GM12801 (cell line): ENCODE results near the gene NSD2.

Experiments used
- TF ChIP-seq, protein P1 (sequence below): IDR thresholded peaks from one replicate; pipeline ENCODE4 v1.5.1; 2011; ENCODE audit warnings: control low read depth; ENCODE audit not compliant: insufficient read length; ENCODE audit errors: extremely low read depth

Gene NSD2

DNA sequence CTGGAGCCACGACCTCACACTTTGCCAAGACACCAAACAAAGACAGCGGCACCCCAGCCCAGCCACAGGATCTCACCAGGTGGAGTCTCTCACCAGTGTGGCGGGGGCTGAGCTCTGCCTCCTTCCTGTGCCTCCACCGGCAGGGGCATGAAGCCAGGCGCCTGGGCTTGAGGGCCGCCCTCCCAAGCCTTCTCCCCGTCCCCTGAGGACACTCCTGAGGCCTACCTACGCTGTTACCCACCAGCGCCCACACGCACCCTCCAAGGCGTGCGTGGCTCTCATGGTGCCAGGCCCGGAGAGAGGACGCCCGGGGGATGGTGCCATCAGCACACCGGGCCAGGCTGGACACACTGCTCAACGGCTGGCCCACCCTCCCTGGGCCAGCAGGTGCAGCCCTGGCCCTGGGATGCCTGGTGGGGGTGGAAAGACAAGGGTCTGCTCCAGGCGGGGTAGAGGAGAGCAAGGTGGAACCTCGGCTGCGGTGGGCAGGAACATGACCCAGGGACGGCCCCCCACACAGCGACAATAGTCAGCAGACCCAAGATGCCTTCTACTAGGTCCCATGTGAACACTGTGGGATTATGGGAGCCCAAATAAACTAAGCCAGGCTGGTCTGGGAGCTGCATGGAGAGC lies 115.5 kb downstream of the NSD2 start:
- TF ChIP-seq, protein P1, sequence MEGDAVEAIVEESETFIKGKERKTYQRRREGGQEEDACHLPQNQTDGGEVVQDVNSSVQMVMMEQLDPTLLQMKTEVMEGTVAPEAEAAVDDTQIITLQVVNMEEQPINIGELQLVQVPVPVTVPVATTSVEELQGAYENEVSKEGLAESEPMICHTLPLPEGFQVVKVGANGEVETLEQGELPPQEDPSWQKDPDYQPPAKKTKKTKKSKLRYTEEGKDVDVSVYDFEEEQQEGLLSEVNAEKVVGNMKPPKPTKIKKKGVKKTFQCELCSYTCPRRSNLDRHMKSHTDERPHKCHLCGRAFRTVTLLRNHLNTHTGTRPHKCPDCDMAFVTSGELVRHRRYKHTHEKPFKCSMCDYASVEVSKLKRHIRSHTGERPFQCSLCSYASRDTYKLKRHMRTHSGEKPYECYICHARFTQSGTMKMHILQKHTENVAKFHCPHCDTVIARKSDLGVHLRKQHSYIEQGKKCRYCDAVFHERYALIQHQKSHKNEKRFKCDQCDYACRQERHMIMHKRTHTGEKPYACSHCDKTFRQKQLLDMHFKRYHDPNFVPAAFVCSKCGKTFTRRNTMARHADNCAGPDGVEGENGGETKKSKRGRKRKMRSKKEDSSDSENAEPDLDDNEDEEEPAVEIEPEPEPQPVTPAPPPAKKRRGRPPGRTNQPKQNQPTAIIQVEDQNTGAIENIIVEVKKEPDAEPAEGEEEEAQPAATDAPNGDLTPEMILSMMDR: no peak

- TF ChIP-seq, protein P1: no peak
Measured at GRCh38 chr4:1987296-1987695, 116.1 kb downstream of the NSD2 start.

DNA sequence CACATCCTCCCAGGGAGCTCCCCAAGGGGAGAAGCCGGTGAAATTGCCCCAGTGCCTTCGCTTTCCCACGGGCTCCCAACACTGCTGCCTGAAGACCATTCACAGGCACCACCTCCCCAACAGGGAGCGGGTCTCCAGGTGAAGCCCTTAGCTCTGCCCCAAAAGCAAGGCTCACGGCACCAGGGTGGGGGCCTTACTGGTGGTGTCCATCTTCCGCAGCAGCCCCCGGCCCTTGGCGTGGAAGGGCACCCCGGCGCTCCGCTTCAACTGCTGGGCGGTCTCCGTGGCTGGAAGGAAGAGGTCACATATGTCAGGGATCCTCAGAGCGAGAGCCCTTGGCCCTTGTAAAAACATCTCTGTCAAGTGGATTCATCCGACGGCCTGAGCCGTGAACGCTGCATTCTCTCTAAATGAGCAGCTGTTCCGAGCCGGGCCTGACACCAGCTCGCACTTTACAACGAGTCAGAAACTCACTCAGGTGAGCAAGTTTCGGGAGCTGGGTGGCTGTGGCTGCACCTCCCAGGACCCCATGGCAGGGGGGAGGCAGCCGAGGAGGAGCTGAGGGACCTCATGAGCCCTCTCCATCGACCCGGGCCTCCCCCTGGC lies 116.6 kb downstream of the NSD2 start:
- TF ChIP-seq, protein P1: no peak

DNA sequence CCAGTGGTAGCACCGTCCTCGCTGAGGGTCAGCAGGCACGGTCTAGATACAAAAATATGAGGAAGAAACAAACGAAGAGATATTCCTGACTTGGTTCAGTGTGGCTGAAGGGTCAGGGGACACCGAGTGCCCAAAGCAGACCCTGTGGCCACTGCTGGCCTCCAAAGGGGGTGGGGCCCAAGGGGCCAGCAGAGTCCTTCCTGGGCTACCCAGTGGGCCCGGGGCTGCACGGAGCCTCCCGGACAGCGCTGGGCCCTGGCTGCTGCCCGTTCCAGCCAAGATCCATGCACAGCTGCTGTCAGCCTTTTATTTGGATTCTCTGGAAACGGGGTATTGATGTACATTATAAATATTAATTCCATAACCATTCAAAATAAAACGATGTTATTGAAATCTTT lies 117.1 kb downstream of the NSD2 start:
- TF ChIP-seq, protein P1: no peak

GRCh38 chr4:1989533-1990347 lies 118.5 kb downstream of the NSD2 start:
- TF ChIP-seq, protein P1: no peak

GRCh38 chr4:1990348-1990645 lies 119.1 kb downstream of the NSD2 start:
- TF ChIP-seq, protein P1: no peak

DNA sequence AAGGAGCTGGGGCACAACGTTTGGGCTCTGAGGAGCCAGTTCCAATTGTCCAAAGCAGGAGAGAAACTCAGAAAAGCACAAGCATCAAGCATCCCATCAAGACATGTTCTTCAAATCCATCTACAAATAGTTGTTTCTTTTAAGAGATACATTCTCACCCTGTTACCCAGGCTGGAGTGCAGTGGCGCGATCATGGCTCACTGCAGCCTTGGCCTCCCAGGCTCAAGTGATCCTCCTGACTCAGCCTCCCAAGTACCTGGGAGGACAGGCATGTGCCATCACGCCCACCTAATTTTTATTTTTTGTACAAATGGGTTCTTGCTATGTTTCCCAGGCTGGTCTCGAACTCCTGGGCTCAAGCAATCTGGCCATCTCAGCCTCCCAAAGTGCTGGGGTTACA lies 119.5 kb downstream of the NSD2 start:
- TF ChIP-seq, protein P1: no peak
